Gastroesophageal sphincter (tissue), 4 donors: ENCODE measurements around the gene MINDY2. TPM values are rescaled to one million over a fixed set of nuclear protein-coding genes. Genes with fewer than 3 reads are reported as not detected.

ENCODE experiments used
- ATAC-seq: fragments of 150-250 bp; one replicate; pipeline ENCODE4 v1.9.1; 2016; ENCODE audit warnings: mild to moderate bottlenecking, moderate library complexity
- H3K27ac ChIP-seq, 4 donors: fragments of 200-600 bp; sonication (generic) in 3 of 4; 1 replicate in 3 of 4; 2 replicates in 1 of 4; pipeline ENCODE4 v1.5.1; 2016 to 2019
- H3K27me3 ChIP-seq: fragments of 200-600 bp; sonication (generic); one replicate; pipeline ENCODE4 v1.5.1; 2019
- H3K36me3 ChIP-seq, 2 donors: fragments of 200-600 bp; sonication (generic); one replicate each; pipeline ENCODE4 v1.5.1; 2019; ENCODE audit warnings: control low read depth in 1 of 2
- H3K4me1 ChIP-seq, 3 donors: fragments of 200-600 bp; sonication (generic); 1 replicate in 2 of 3; 2 replicates in 1 of 3; pipeline ENCODE4 v1.5.1; 2016 to 2019; ENCODE audit warnings: control low read depth in 2 of 3
- H3K4me3 ChIP-seq, 2 donors: fragments of 200-600 bp; sonication (generic); one replicate each; pipeline ENCODE4 v1.5.1; 2019; ENCODE audit warnings: mild to moderate bottlenecking in 1 of 2, moderate library complexity in 1 of 2
- H3K9me3 ChIP-seq, 3 donors: fragments of 200-600 bp; sonication (generic); one replicate each; pipeline ENCODE4 v1.5.1; 2017 to 2019; ENCODE audit warnings: control low read depth in 2 of 3
- EP300 ChIP-seq: sonication (generic); formaldehyde crosslinking; IDR thresholded peaks from one replicate; pipeline ENCODE4 v1.6.1; 2017; ENCODE audit warnings: antibody characterized with exemption, mild to moderate bottlenecking
- POLR2A ChIP-seq, 2 donors: fragments of 450-650 bp; IDR thresholded peaks; one replicate each; pipeline ENCODE4 v1.6.1; 2017; ENCODE audit warnings: antibody characterized with exemption in 2 of 2, mild to moderate bottlenecking in 2 of 2, moderate library complexity in 1 of 2
- POLR2AphosphoS5 ChIP-seq: sonication (generic); formaldehyde crosslinking; IDR thresholded peaks from one replicate; pipeline ENCODE4 v1.6.1; 2017; ENCODE audit warnings: antibody characterized with exemption
- WGBS, 2 donors: methylation state at CpG; one replicate each; pipeline ENCODE4 v1.1.5; 2018; ENCODE audit warnings: low coverage in 1 of 2; 5-methylcytosine and 5-hydroxymethylcytosine counted together
- total RNA-seq, 4 donors: library from RNA; depleted of rRNA; stranded (reverse); fragments of >200 nt; gene quantifications; one replicate each; pipeline ENCODE4 v1.1.0, GENCODE V29; 2016
- TF ChIP-seq, protein P1 (sequence below), 4 experiments: fragments of 200-600 bp in 2 of 4; fragments of 450-650 bp in 2 of 4; sonication (generic) in 1 of 4; IDR thresholded peaks; one replicate each; pipeline ENCODE4 v1.5.1; 2017 to 2019; ENCODE audit warnings: antibody characterized with exemption in 4 of 4, mild to moderate bottlenecking in 2 of 4, moderate library complexity in 2 of 4

MINDY2 gene
- total RNA-seq, 4 donors from 2014 or later = 28.6 to 44.4 (median 38.4) TPM

- no peaks in the 10 kb centered on the region for H3K36me3 ChIP-seq
- WGBS, 2 donors = 42 to 57% methylated on average over 2 to 5 of the region's 6 CpGs
- H3K4me1 ChIP-seq = no peaks in the 10 kb centered on the region
- no peak overlapping the region for H3K4me3 ChIP-seq
- no peak overlapping the region for H3K27ac ChIP-seq
- no peaks in the 10 kb centered on the region for H3K27me3 ChIP-seq
- no peak for ATAC-seq
- no peaks in the 10 kb centered on the region for H3K9me3 ChIP-seq
- TF ChIP-seq, protein P1, sequence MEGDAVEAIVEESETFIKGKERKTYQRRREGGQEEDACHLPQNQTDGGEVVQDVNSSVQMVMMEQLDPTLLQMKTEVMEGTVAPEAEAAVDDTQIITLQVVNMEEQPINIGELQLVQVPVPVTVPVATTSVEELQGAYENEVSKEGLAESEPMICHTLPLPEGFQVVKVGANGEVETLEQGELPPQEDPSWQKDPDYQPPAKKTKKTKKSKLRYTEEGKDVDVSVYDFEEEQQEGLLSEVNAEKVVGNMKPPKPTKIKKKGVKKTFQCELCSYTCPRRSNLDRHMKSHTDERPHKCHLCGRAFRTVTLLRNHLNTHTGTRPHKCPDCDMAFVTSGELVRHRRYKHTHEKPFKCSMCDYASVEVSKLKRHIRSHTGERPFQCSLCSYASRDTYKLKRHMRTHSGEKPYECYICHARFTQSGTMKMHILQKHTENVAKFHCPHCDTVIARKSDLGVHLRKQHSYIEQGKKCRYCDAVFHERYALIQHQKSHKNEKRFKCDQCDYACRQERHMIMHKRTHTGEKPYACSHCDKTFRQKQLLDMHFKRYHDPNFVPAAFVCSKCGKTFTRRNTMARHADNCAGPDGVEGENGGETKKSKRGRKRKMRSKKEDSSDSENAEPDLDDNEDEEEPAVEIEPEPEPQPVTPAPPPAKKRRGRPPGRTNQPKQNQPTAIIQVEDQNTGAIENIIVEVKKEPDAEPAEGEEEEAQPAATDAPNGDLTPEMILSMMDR (IDR thresholded peaks at IDR 0.05) = no peak
- TF ChIP-seq POLR2AphosphoS5 = no peak
- no peak for TF ChIP-seq POLR2A (IDR thresholded peaks at IDR 0.05)
- no peak for TF ChIP-seq EP300
Observed at GRCh38 chr15:58755956-58756355, 15.1 kb upstream of the MINDY2 start.

- WGBS, 2 donors = 9 to 29% methylated on average over 3 of the region's 3 CpGs
- H3K4me3 ChIP-seq = no peak overlapping the region
- no peaks in the 10 kb centered on the region for H3K36me3 ChIP-seq
- H3K27ac ChIP-seq = no peak overlapping the region
- no peak for TF ChIP-seq POLR2A (IDR thresholded peaks at IDR 0.05)
- TF ChIP-seq, protein P1 (IDR thresholded peaks at IDR 0.05) = peak in 2 of 4 experiments; percentile 14 to 28
- no peak for TF ChIP-seq POLR2AphosphoS5
- no peaks in the 10 kb centered on the region for H3K9me3 ChIP-seq
- ATAC-seq = no peak
- no peaks in the 10 kb centered on the region for H3K4me1 ChIP-seq
- H3K27me3 ChIP-seq = no peaks in the 10 kb centered on the region
Observed at GRCh38 chr15:58758141-58758540, 13.0 kb upstream of the MINDY2 start.

- 85% methylated on average over 7 of the region's 7 CpGs for WGBS, 2 donors
- H3K9me3 ChIP-seq = peaks cover 0 to 7% (median 0%) of the 10 kb centered on the region in 3 donors
- H3K4me3 ChIP-seq = no peak overlapping the region
- no peaks in the 10 kb centered on the region for H3K27me3 ChIP-seq
- no peaks in the 10 kb centered on the region for H3K4me1 ChIP-seq
- H3K27ac ChIP-seq = no peak overlapping the region
- TF ChIP-seq POLR2A (IDR thresholded peaks at IDR 0.05) = no peak
- no peaks in the 10 kb centered on the region for H3K36me3 ChIP-seq
- ATAC-seq = no peak
Observed at GRCh38 chr15:58760385-58761009, 10.6 kb upstream of the MINDY2 start.

- WGBS, 2 donors = 88% methylated on average over 1 of the region's 1 CpG; no CpG with 5 or more reads in 1 of the 2 donors
- TF ChIP-seq POLR2A (IDR thresholded peaks at IDR 0.05) (no peak), EP300 (no peak), POLR2AphosphoS5 (no peak)
- TF ChIP-seq, protein P1 (IDR thresholded peaks at IDR 0.05) = no peak
Observed at GRCh38 chr15:58761010-58761388, 10.1 kb upstream of the MINDY2 start.

GRCh38 chr15:58762285-58762684 is 8.8 kb upstream of the MINDY2 start:
- ATAC-seq = no peak
- TF ChIP-seq, protein P1 (IDR thresholded peaks at IDR 0.05) = no peak
- TF ChIP-seq EP300 = no peak
- TF ChIP-seq POLR2A (IDR thresholded peaks at IDR 0.05) = no peak
- TF ChIP-seq POLR2AphosphoS5 = no peak

More at GRCh38 chr15:58761010-58761388, 10.1 kb upstream of the MINDY2 start:
- H3K9me3 ChIP-seq = peaks cover 0 to 7% (median 0%) of the 10 kb centered on the region in 3 donors
- H3K4me3 ChIP-seq = no peak overlapping the region
- H3K27ac ChIP-seq = no peak overlapping the region
- ATAC-seq = no peak
- no peaks in the 10 kb centered on the region for H3K27me3 ChIP-seq
- H3K4me1 ChIP-seq = no peaks in the 10 kb centered on the region
- no peaks in the 10 kb centered on the region for H3K36me3 ChIP-seq

More at GRCh38 chr15:58762285-58762684, 8.8 kb upstream of the MINDY2 start:
- Histone ChIP-seq H3K4me1 (no peaks in the 10 kb centered on the region), H3K36me3 (no peaks in the 10 kb centered on the region), H3K9me3 (peaks cover 0 to 7% (median 0%) of the 10 kb centered on the region in 3 donors), H3K4me3 (no peak overlapping the region), H3K27ac (no peak overlapping the region), H3K27me3 (no peaks in the 10 kb centered on the region)
